Measurements from ENCODE around the gene EFNB2.

DNA sequence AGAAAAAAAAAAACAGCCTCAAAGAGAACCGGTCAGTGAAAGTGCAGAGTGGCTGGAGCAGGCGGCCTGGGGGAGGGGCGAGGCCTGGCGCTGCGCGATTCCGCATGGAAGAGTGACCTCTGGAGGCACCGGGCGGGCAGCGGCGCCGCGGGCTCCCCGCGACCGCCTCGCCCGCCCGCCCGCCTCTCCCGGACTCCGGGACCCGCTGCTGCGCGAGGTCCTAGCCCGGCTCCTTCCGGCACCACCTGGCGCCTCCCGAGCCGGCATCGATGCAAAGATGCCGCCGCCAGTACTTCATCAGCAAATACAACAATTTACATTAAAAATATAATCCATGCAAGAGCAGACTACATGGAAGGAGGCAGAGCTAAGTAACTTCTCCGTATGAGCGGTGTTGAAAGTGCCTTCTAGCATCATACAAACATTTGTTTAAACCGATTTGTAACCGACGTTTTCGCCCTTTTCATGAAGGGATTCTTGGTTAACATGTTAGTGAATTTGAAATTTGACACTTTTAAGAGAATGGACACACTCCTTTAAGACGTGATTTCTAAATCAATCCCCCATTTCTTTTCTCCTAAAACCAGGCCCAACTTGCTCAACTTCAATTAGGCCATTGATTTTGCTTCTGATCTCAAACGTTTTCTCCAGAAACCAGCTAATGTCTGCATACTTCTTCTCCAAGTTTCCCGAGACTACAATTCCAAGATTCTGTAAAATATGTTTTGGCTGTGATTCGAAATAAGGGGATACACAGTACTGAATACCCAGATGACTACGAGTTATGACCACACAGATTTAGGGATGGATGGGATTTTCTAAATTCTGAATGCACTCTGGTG is 2.1 kb downstream of the EFNB2 start:
- TF ChIP-seq, protein P1, sequence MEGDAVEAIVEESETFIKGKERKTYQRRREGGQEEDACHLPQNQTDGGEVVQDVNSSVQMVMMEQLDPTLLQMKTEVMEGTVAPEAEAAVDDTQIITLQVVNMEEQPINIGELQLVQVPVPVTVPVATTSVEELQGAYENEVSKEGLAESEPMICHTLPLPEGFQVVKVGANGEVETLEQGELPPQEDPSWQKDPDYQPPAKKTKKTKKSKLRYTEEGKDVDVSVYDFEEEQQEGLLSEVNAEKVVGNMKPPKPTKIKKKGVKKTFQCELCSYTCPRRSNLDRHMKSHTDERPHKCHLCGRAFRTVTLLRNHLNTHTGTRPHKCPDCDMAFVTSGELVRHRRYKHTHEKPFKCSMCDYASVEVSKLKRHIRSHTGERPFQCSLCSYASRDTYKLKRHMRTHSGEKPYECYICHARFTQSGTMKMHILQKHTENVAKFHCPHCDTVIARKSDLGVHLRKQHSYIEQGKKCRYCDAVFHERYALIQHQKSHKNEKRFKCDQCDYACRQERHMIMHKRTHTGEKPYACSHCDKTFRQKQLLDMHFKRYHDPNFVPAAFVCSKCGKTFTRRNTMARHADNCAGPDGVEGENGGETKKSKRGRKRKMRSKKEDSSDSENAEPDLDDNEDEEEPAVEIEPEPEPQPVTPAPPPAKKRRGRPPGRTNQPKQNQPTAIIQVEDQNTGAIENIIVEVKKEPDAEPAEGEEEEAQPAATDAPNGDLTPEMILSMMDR (IDR thresholded peaks at IDR 0.05) = no peak
- TF ChIP-seq POLR2A (IDR thresholded peaks at IDR 0.05) = no peak
